Left lung (tissue), 10 donors: ENCODE data around the gene SLC22A7. TPM values are rescaled to one million over a fixed set of nuclear protein-coding genes. Genes with fewer than 3 reads are reported as not detected.

Experiments
- ATAC-seq: fragments of 200-7000 bp; cut with Tn5 transposase; one replicate; pipeline ENCODE4 v1.9.1; 2020; ENCODE audit warnings: moderate library complexity
- DNase-seq, 4 donors: peaks; one replicate each; pipeline ENCODE4 v3.0.0-alpha.2; 2013 to 2020
- H3K27ac ChIP-seq, 2 donors: fragments of 200-600 bp; sonication (generic) in 1 of 2; one replicate each; pipeline versions ENCODE4 v1.5.0 to v1.8.0; 2020 to 2021
- H3K27me3 ChIP-seq, 2 donors: fragments of 200-600 bp; sonication (generic) in 1 of 2; one replicate each; pipeline versions ENCODE4 v1.5.0 to v1.8.0; 2020 to 2021
- H3K36me3 ChIP-seq, 2 donors: fragments of 200-600 bp; sonication (generic) in 1 of 2; one replicate each; pipeline versions ENCODE4 v1.5.0 to v1.8.0; 2020 to 2021
- H3K4me1 ChIP-seq, 2 donors: fragments of 200-600 bp; one replicate each; pipeline ENCODE4 v1.8.0; 2021
- H3K4me3 ChIP-seq, 2 donors: fragments of 200-600 bp; sonication (generic) in 1 of 2; one replicate each; pipeline versions ENCODE4 v1.5.0 to v1.8.0; 2020 to 2021; ENCODE audit warnings: mild to moderate bottlenecking in 1 of 2
- H3K9me3 ChIP-seq, 2 donors: fragments of 200-600 bp; sonication (generic) in 1 of 2; one replicate each; pipeline versions ENCODE4 v1.5.0 to v1.8.0; 2020 to 2021
- CTCF ChIP-seq, 2 donors: fragments of 200-600 bp; sonication (generic) in 1 of 2; IDR thresholded peaks; one replicate each; pipeline versions ENCODE4 v1.5.0 to v1.8.0; 2021; ENCODE audit warnings: antibody characterized with exemption in 2 of 2
- intact Hi-C, 2 donors: fragments of 100-400 bp; cut with DNase I; formaldehyde crosslinking; loops; one replicate each; pipeline versions ENCODE4 v1.11.2 to v1.14.2; 2022
- polyA plus RNA-seq, 6 donors: library from polyadenylated mRNA; unstranded; fragments of 120-200 nt; gene quantifications; one replicate each; pipeline ENCODE4 v1.2.1, GENCODE V29; 2013; ENCODE audit not compliant: insufficient read length in 6 of 6
- total RNA-seq, 2 donors: library from RNA; stranded (reverse); fragmentation: NEBNext Ultra II Directional; extraction: Animal tissue kit (Norgen Biotek cat#: 25700); gene quantifications; one replicate each; pipeline ENCODE4 v1.2.1, GENCODE V29; 2021
- donor health status: DM: no; HTN: yes; CAD: no.
- donor health status: DM: no; HTN: no; CAD: no.

SLC22A7 gene
- total and polyA plus RNA-seq, 8 donors = 0.07 to 0.28 (median 0.20) TPM; not detected in 3

- no peak for TF ChIP-seq CTCF (IDR thresholded peaks at IDR 0.05)
- no peaks in the 10 kb centered on the region for H3K36me3 ChIP-seq
- intact Hi-C loops = no loop called here
- H3K27ac ChIP-seq = no peak overlapping the region
- H3K9me3 ChIP-seq = no peaks in the 10 kb centered on the region
- DNase-seq (no peak), ATAC-seq (no peak)
- H3K27me3 ChIP-seq = peaks cover 9 to 55% of the 10 kb centered on the region in 2 donors
- no peak overlapping the region for H3K4me3 ChIP-seq
- peaks cover 0 to 5% of the 10 kb centered on the region in 2 donors for H3K4me1 ChIP-seq
These were observed 11.5 kb upstream of the SLC22A7 start for GRCh38 chr6:43286456-43286979.

GRCh38 chr6:43286980-43287716, 10.9 kb upstream of the SLC22A7 start:
- DNase-seq = no peak
- no peaks in the 10 kb centered on the region for H3K36me3 ChIP-seq
- H3K27me3 ChIP-seq = peaks cover 9 to 54% of the 10 kb centered on the region in 2 donors
- no peak overlapping the region for H3K27ac ChIP-seq
- H3K4me3 ChIP-seq = no peak overlapping the region
- H3K4me1 ChIP-seq = peaks cover 0 to 5% of the 10 kb centered on the region in 2 donors
- TF ChIP-seq CTCF (IDR thresholded peaks at IDR 0.05) = no peak
- ATAC-seq = no peak
- no peaks in the 10 kb centered on the region for H3K9me3 ChIP-seq
- intact Hi-C loops = no loop called here

GRCh38 chr6:43287717-43288679, 10.1 kb upstream of the SLC22A7 start:
- no peak overlapping the region for H3K27ac ChIP-seq
- peaks cover 9 to 45% of the 10 kb centered on the region in 2 donors for H3K27me3 ChIP-seq
- H3K4me3 ChIP-seq = no peak overlapping the region
- DNase-seq (no peak), ATAC-seq (no peak)
- H3K4me1 ChIP-seq = peaks cover 0 to 5% of the 10 kb centered on the region in 2 donors
- no peaks in the 10 kb centered on the region for H3K9me3 ChIP-seq
- TF ChIP-seq CTCF (IDR thresholded peaks at IDR 0.05) = no peak
- intact Hi-C loops = no loop called here
- H3K36me3 ChIP-seq = no peaks in the 10 kb centered on the region

- no peaks in the 10 kb centered on the region for H3K9me3 ChIP-seq
- ATAC-seq = no peak
- no peak for TF ChIP-seq CTCF (IDR thresholded peaks at IDR 0.05)
- DNase-seq = no peak
- peaks cover 0 to 21% of the 10 kb centered on the region in 2 donors for H3K27me3 ChIP-seq
- intact Hi-C loops = no loop called here
- H3K36me3 ChIP-seq = no peaks in the 10 kb centered on the region
- no peaks in the 10 kb centered on the region for H3K4me1 ChIP-seq
- H3K27ac ChIP-seq = no peak overlapping the region
- H3K4me3 ChIP-seq = no peak overlapping the region
These were observed 7.6 kb upstream of the SLC22A7 start for GRCh38 chr6:43290339-43290904.
